Gastroesophageal sphincter (tissue), 3 donors: ENCODE data around the gene SLC7A8.

ENCODE experiments used
- CTCF ChIP-seq, 4 experiments: fragments of 200-600 bp in 2 of 4; fragments of 450-650 bp in 2 of 4; sonication (generic) in 1 of 4; IDR thresholded peaks; one replicate each; pipeline ENCODE4 v1.5.1; 2017 to 2019; ENCODE audit warnings: antibody characterized with exemption in 4 of 4, mild to moderate bottlenecking in 2 of 4, moderate library complexity in 2 of 4
- EP300 ChIP-seq: sonication (generic); formaldehyde crosslinking; IDR thresholded peaks from one replicate; pipeline ENCODE4 v1.6.1; 2017; ENCODE audit warnings: antibody characterized with exemption, mild to moderate bottlenecking
- POLR2A ChIP-seq, 2 donors: fragments of 450-650 bp; IDR thresholded peaks; one replicate each; pipeline ENCODE4 v1.6.1; 2017; ENCODE audit warnings: antibody characterized with exemption in 2 of 2, mild to moderate bottlenecking in 2 of 2, moderate library complexity in 1 of 2

GRCh38 chr14:23153851-23154796, 29.3 kb downstream of the SLC7A8 start:
- TF ChIP-seq POLR2A (IDR thresholded peaks at IDR 0.05): peak; percentile 81 to 84
- peak; percentile 80 for TF ChIP-seq EP300
- TF ChIP-seq CTCF (IDR thresholded peaks at IDR 0.05): no peak
